Tibial nerve (tissue), 4 donors: ENCODE measurements around the gene ADORA1. TPM values are rescaled to one million over a fixed set of nuclear protein-coding genes. Genes with fewer than 3 reads are reported as not detected.

ENCODE experiments used
- DNase-seq, 2 donors: peaks; one replicate each; pipeline ENCODE4 v3.0.0-alpha.2; 2019; ENCODE audit warnings: low spot score in 2 of 2
- H3K27ac ChIP-seq, 4 donors: fragments of 200-600 bp; sonication (generic) in 3 of 4; one replicate each; pipeline ENCODE4 v1.5.1; 2017 to 2019; ENCODE audit warnings: mild to moderate bottlenecking in 1 of 4
- H3K27me3 ChIP-seq, 2 donors: fragments of 200-600 bp; sonication (generic) in 1 of 2; one replicate each; pipeline versions ENCODE4 v1.5.1 to v1.6.0; 2017 to 2019
- H3K36me3 ChIP-seq, 3 donors: fragments of 200-600 bp; sonication (generic); one replicate each; pipeline ENCODE4 v1.5.1; 2018 to 2019
- H3K4me1 ChIP-seq, 4 donors: fragments of 200-600 bp; sonication (generic) in 3 of 4; one replicate each; pipeline ENCODE4 v1.5.1; 2017 to 2019
- H3K4me3 ChIP-seq, 4 donors: fragments of 200-600 bp; sonication (generic) in 3 of 4; one replicate each; pipeline ENCODE4 v1.5.1; 2017 to 2019; ENCODE audit warnings: mild to moderate bottlenecking in 1 of 4, moderate library complexity in 1 of 4
- H3K9me3 ChIP-seq, 4 donors: fragments of 200-600 bp; sonication (generic) in 3 of 4; one replicate each; pipeline ENCODE4 v1.5.1; 2017 to 2019
- EP300 ChIP-seq, 2 donors: sonication (generic); formaldehyde crosslinking; IDR thresholded peaks; one replicate each; pipeline ENCODE4 v1.6.1; 2017; ENCODE audit warnings: antibody characterized with exemption in 2 of 2, mild to moderate bottlenecking in 1 of 2
- POLR2A ChIP-seq, 2 donors: fragments of 450-650 bp; IDR thresholded peaks; one replicate each; pipeline ENCODE4 v1.6.1; 2017; ENCODE audit warnings: antibody characterized with exemption in 2 of 2, mild to moderate bottlenecking in 2 of 2, moderate library complexity in 2 of 2
- WGBS, 2 donors: methylation state at CpG; one replicate each; pipeline ENCODE4 v1.1.5; 2018; 5-methylcytosine and 5-hydroxymethylcytosine counted together
- total RNA-seq, 4 donors: library from RNA; depleted of rRNA; stranded (reverse); fragments of >200 nt; gene quantifications; one replicate each; pipeline ENCODE4 v1.1.0, GENCODE V29; 2016
- TF ChIP-seq, protein P1 (sequence below), 5 experiments: fragments of 200-600 bp in 3 of 5; fragments of 450-650 bp in 2 of 5; sonication (generic) in 3 of 5; IDR thresholded peaks; one replicate each; pipeline ENCODE4 v1.5.1; 2016 to 2019; ENCODE audit warnings: antibody characterized with exemption in 5 of 5, mild to moderate bottlenecking in 3 of 5, moderate library complexity in 2 of 5

Gene ADORA1
- total RNA-seq, 4 donors from 2014 or later, result 0.30 to 2.2 (median 0.96) TPM

- 74 to 94% methylated on average over 10 of the region's 10 CpGs for WGBS, 2 donors
- Histone ChIP-seq H3K36me3 (no peaks in the 10 kb centered on the region), H3K27ac (peak overlapping the region in 2 of 4 donors; percentile 43 to 60), H3K4me3 (no peak overlapping the region), H3K9me3 (no peaks in the 10 kb centered on the region), H3K4me1 (peaks cover 0 to 45% (median 5%) of the 10 kb centered on the region in 4 donors), H3K27me3 (no peaks in the 10 kb centered on the region)
- no peak for DNase-seq
- TF ChIP-seq EP300 (IDR thresholded peaks at IDR 0.05) (no peak), POLR2A (IDR thresholded peaks at IDR 0.05) (no peak)
- TF ChIP-seq, protein P1, sequence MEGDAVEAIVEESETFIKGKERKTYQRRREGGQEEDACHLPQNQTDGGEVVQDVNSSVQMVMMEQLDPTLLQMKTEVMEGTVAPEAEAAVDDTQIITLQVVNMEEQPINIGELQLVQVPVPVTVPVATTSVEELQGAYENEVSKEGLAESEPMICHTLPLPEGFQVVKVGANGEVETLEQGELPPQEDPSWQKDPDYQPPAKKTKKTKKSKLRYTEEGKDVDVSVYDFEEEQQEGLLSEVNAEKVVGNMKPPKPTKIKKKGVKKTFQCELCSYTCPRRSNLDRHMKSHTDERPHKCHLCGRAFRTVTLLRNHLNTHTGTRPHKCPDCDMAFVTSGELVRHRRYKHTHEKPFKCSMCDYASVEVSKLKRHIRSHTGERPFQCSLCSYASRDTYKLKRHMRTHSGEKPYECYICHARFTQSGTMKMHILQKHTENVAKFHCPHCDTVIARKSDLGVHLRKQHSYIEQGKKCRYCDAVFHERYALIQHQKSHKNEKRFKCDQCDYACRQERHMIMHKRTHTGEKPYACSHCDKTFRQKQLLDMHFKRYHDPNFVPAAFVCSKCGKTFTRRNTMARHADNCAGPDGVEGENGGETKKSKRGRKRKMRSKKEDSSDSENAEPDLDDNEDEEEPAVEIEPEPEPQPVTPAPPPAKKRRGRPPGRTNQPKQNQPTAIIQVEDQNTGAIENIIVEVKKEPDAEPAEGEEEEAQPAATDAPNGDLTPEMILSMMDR (IDR thresholded peaks at IDR 0.05), result no peak
Measured at GRCh38 chr1:203201516-203202205, 74.1 kb downstream of the ADORA1 start.

DNA sequence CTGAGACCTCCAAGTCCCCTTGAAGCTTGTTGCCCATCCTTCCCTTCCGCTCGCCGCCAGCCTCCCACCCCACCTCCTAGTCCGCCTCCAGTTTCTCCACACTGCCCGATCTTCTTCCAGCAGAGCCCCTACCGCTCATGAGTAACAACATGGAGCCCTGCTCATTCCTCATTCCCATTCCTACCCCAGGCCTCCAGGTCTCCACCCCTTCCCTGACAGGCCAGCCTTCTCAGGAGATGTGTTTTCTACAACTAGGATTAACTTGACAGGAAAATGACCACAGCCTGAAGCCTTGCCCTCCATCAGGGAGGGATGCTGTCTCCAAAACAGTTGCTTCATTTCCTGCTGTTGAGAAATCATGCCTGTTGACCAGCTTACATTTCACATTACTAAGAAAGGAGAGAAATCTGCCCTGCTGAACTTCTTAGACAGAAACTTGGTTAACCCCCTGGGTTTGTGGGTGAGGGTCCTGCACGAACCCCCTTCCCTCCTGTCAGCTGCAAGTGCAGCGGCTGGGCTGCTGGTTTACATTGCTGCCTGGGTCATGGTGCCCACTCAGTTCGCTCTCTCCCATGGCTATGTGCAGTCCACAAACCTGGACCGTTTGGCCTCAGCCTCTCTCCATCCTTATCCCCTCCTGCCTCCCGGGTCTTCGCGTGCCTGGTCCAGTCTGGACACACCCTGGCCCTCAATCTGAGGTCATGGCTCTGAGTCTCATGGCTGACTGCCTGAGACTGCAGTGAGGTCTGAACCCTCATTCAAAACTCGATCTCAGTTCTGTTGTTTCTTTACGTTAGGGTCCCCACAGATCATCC, 75.1 kb downstream of the ADORA1 start:
- Histone ChIP-seq H3K4me3 (no peak overlapping the region), H3K36me3 (no peaks in the 10 kb centered on the region), H3K27ac (peak overlapping the region in 2 of 4 donors; percentile 43 to 60), H3K27me3 (no peaks in the 10 kb centered on the region), H3K9me3 (no peaks in the 10 kb centered on the region), H3K4me1 (peaks cover 0 to 45% (median 5%) of the 10 kb centered on the region in 4 donors)
- peak in 1 of 2 donors; percentile 73 for TF ChIP-seq EP300 (IDR thresholded peaks at IDR 0.05)
- TF ChIP-seq, protein P1 (IDR thresholded peaks at IDR 0.05), result no peak
- DNase-seq, result peak in 1 of 2 donors; percentile 61
- 75 to 76% methylated on average over 15 of the region's 15 CpGs for WGBS, 2 donors

GRCh38 chr1:203204756-203205155, 77.2 kb downstream of the ADORA1 start:
- no peak for DNase-seq
- no peak overlapping the region for H3K27ac ChIP-seq
- TF ChIP-seq POLR2A (IDR thresholded peaks at IDR 0.05), result no peak
- TF ChIP-seq EP300 (IDR thresholded peaks at IDR 0.05), result no peak
- TF ChIP-seq, protein P1 (IDR thresholded peaks at IDR 0.05), result no peak
- H3K27me3 ChIP-seq, result no peaks in the 10 kb centered on the region
- H3K9me3 ChIP-seq, result no peaks in the 10 kb centered on the region
- H3K4me1 ChIP-seq, result peaks cover 0 to 36% (median 2%) of the 10 kb centered on the region in 4 donors
- no peak overlapping the region for H3K4me3 ChIP-seq
- no peaks in the 10 kb centered on the region for H3K36me3 ChIP-seq
- WGBS, 2 donors, result 66 to 70% methylated on average over 2 of the region's 2 CpGs

GRCh38 chr1:203206129-203206687, 78.7 kb downstream of the ADORA1 start:
- no peak overlapping the region for H3K4me3 ChIP-seq
- TF ChIP-seq EP300 (IDR thresholded peaks at IDR 0.05) (no peak), POLR2A (IDR thresholded peaks at IDR 0.05) (no peak)
- TF ChIP-seq, protein P1 (IDR thresholded peaks at IDR 0.05), result no peak
- H3K4me1 ChIP-seq, result peaks cover 0 to 22% (median 0%) of the 10 kb centered on the region in 4 donors
- H3K27me3 ChIP-seq, result no peaks in the 10 kb centered on the region
- DNase-seq, result no peak
- H3K27ac ChIP-seq, result no peak overlapping the region
- WGBS, 2 donors, result 57 to 65% methylated on average over 5 of the region's 5 CpGs
- no peaks in the 10 kb centered on the region for H3K9me3 ChIP-seq
- H3K36me3 ChIP-seq, result no peaks in the 10 kb centered on the region
